K562 (cell line): ENCODE results near the gene RFC5. TPM values are rescaled to one million over a fixed set of nuclear protein-coding genes. Genes with fewer than 3 reads are reported as not detected.

Source experiments
- ATAC-seq: fragments of 200-7000 bp; cut with Tn5 transposase; 3 replicates; pipeline ENCODE4 v1.9.1; 2020; ENCODE audit warnings: moderate library complexity
- BruUV-seq: library from RNA; stranded (reverse); fragments of 400-500 nt; replicated peaks from 2 replicates; lab custom pipeline; 2021; lab: Mats Ljungman, UMichigan
- CTCF ChIA-PET: fragments of 300-600 bp; formaldehyde crosslinking; extraction: SDS; loops from one replicate; lab custom pipeline; 2021; ENCODE audit warnings: low intra/inter-chr PET ratio; lab: Yijun Ruan, JAX
- POLR2A ChIA-PET: fragments of 300-600, 350-650 bp; sonication (Branson Sonifier 250); formaldehyde crosslinking; extraction: SDS; loops from one replicate; lab custom pipeline; 2021; ENCODE audit warnings: antibody characterized with exemption, inconsistent platforms; lab: Yijun Ruan, JAX
- DNase-seq, 4 experiments: peaks; one replicate each; pipeline versions ENCODE4 v3.0.0 to v3.0.0-alpha.2; 2011 to 2018; ENCODE audit warnings: low spot score in 3 of 4, mixed read lengths in 3 of 4; ENCODE audit errors: extremely low read depth in 1 of 4
- FAIRE-seq: peaks from 2 replicates; lab custom pipeline; 2011; peaks lifted over from hg19 to GRCh38; lab: Jason Lieb, UNC
- H2AFZ ChIP-seq: 2 replicates; pipeline ENCODE4 v1.6.0; 2011; ENCODE audit warnings: low read depth, low read length, control low read depth, inconsistent platforms
- H3K27ac ChIP-seq: fragments of 200-600 bp; 3 replicates; pipeline ENCODE4 v1.8.0; 2011; ENCODE audit warnings: low read depth, mild to moderate bottlenecking, control low read depth, inconsistent platforms, low read length, moderate library complexity, mixed read lengths; ENCODE audit errors: extremely low read depth
- H3K27me3 ChIP-seq, 2 experiments: fragments of 300-600 bp in 1 of 2; 2 replicates in 1 of 2; 3 replicates in 1 of 2; pipeline versions ENCODE4 v1.6.0 to v1.8.0; 2011; ENCODE audit warnings: inconsistent platforms in 2 of 2, low read length in 2 of 2, mild to moderate bottlenecking in 1 of 2, mixed read lengths in 1 of 2, moderate library complexity in 1 of 2; ENCODE audit not compliant: control insufficient read depth in 2 of 2, insufficient read depth in 2 of 2
- H3K36me3 ChIP-seq: fragments of 300-600 bp; 3 replicates; pipeline ENCODE4 v1.8.0; 2011; ENCODE audit warnings: mild to moderate bottlenecking, low read length, inconsistent platforms; ENCODE audit not compliant: control insufficient read depth, insufficient read depth
- H3K4me1 ChIP-seq, 2 experiments: fragments of 200-600 bp in 1 of 2; replicated peaks in 1 of 2; 2 replicates in 1 of 2; 3 replicates in 1 of 2; pipeline versions ENCODE4 v1.5.1 to v1.8.0; 2011; ENCODE audit warnings: inconsistent platforms in 2 of 2, low read length in 2 of 2, mild to moderate bottlenecking in 1 of 2, mixed read lengths in 1 of 2, moderate library complexity in 1 of 2; ENCODE audit not compliant: control insufficient read depth in 2 of 2, insufficient read depth in 2 of 2
- H3K4me2 ChIP-seq: 2 replicates; pipeline ENCODE4 v1.6.1; 2011; ENCODE audit warnings: low read length, control low read depth, inconsistent platforms, mixed read lengths; ENCODE audit not compliant: insufficient read depth
- H3K4me3 ChIP-seq: fragments of 200-600 bp; sonication (generic), shearing (Covaris generic); 2 replicates; pipeline ENCODE4 v1.5.1; 2016; ENCODE audit warnings: control low read depth, inconsistent platforms
- H3K79me2 ChIP-seq: fragments of 200-600 bp; 3 replicates; pipeline ENCODE4 v1.8.0; 2011; ENCODE audit warnings: low read length, inconsistent platforms; ENCODE audit not compliant: control insufficient read depth, insufficient read depth
- H3K9ac ChIP-seq, 2 experiments: 2 replicates each; pipeline versions ENCODE4 v1.6.0 to v1.6.1; 2011; ENCODE audit warnings: low read depth in 2 of 2, low read length in 2 of 2, control low read depth in 1 of 2, inconsistent platforms in 1 of 2, mild to moderate bottlenecking in 1 of 2, mixed read lengths in 1 of 2; ENCODE audit not compliant: insufficient read depth in 1 of 2
- H3K9me1 ChIP-seq: one replicate; pipeline ENCODE4 v1.6.0; 2011; ENCODE audit warnings: inconsistent platforms, mild to moderate bottlenecking, low read length, moderate library complexity; ENCODE audit not compliant: control insufficient read depth, insufficient read depth
- H3K9me3 ChIP-seq: replicated peaks from 2 replicates; pipeline ENCODE4 v1.5.1; 2011; ENCODE audit warnings: low read depth, low read length, inconsistent platforms; ENCODE audit not compliant: control insufficient read depth, insufficient read depth
- H4K20me1 ChIP-seq: replicated peaks from 2 replicates; pipeline ENCODE4 v1.6.1; 2011; ENCODE audit warnings: low read length, inconsistent platforms, mixed read lengths; ENCODE audit not compliant: control insufficient read depth, insufficient read depth
- ADNP ChIP-seq: fragments of 200-800 bp; sonication (Bioruptor generic); IDR thresholded peaks from 2 replicates; pipeline ENCODE4 v1.6.1; 2016; ENCODE audit warnings: missing genetic modification characterization, missing compliant biosample characterization
- ARNT ChIP-seq, 2 experiments: fragments of 450-650 bp; IDR thresholded peaks; 2 replicates each; pipeline ENCODE4 v1.6.1; 2016; ENCODE audit warnings: mild to moderate bottlenecking in 1 of 2
- ATF1 ChIP-seq, 2 experiments: fragments of 450-650 bp in 1 of 2; IDR thresholded peaks; 2 replicates each; pipeline ENCODE4 v1.6.1; 2016; ENCODE audit warnings: missing compliant biosample characterization in 1 of 2, missing genetic modification characterization in 1 of 2
- DPF2 ChIP-seq: fragments of 450-650 bp; IDR thresholded peaks from 2 replicates; pipeline ENCODE4 v1.6.1; 2016
- ELF4 ChIP-seq: fragments of 450-650 bp; formaldehyde crosslinking; IDR thresholded peaks from 2 replicates; pipeline ENCODE4 v1.4.0; 2022; ENCODE audit warnings: missing genetic modification characterization
- HCFC1 ChIP-seq: IDR thresholded peaks from 2 replicates; pipeline ENCODE4 v1.6.1; 2012; ENCODE audit warnings: low read depth, low read length, improper control_type of control experiment
- HDGF ChIP-seq: fragments of 450-650 bp; IDR thresholded peaks from 2 replicates; pipeline ENCODE4 v1.6.1; 2016
- HLTF ChIP-seq: fragments of 450-650 bp; IDR thresholded peaks from 2 replicates; pipeline ENCODE4 v1.6.1; 2016
- KLF6 ChIP-seq: fragments of 250-450 bp; sonication (Bioruptor Pico); IDR thresholded peaks from 2 replicates; pipeline ENCODE4 v1.4.0; 2020; ENCODE audit warnings: mild to moderate bottlenecking, moderate library complexity, borderline replicate concordance
- NR1H2 ChIP-seq: sonication (generic); formaldehyde crosslinking; IDR thresholded peaks from 2 replicates; pipeline ENCODE4 v1.4.0; 2020; ENCODE audit warnings: mild to moderate bottlenecking, missing genetic modification reagents
- POLR2G ChIP-seq: fragments of 200-400 bp; formaldehyde crosslinking; IDR thresholded peaks from 2 replicates; pipeline ENCODE4 v1.6.1; 2017; ENCODE audit warnings: low read depth, mild to moderate bottlenecking, antibody characterized with exemption, low read length, moderate library complexity
- SLC30A9 ChIP-seq: fragments of 250-450 bp; sonication (Bioruptor Pico); IDR thresholded peaks from 2 replicates; pipeline ENCODE4 v1.8.0; 2022; ENCODE audit warnings: mild to moderate bottlenecking, moderate library complexity
- SMC3 ChIP-seq: conservative IDR thresholded peaks from 2 replicates; pipeline ENCODE4 v1.6.1; 2011; ENCODE audit warnings: low read depth, low read length, improper control_type of control experiment; ENCODE audit not compliant: insufficient read depth
- U2AF2 ChIP-seq: fragments of 200-400 bp; formaldehyde crosslinking; optimal IDR thresholded peaks from 2 replicates; pipeline ENCODE3; 2017; ENCODE audit warnings: low read depth, mild to moderate bottlenecking, low read length
- ZNF263 ChIP-seq: sonication (generic); formaldehyde crosslinking; IDR thresholded peaks from 2 replicates; pipeline ENCODE4 v1.8.0; 2022; ENCODE audit warnings: mild to moderate bottlenecking, missing genetic modification reagents, borderline replicate concordance
- ZNF41 ChIP-seq: fragments of 250-450 bp; sonication (Bioruptor Pico); conservative IDR thresholded peaks from 2 replicates; pipeline ENCODE4 v1.4.0; 2020; ENCODE audit warnings: mild to moderate bottlenecking
- ZNF77 ChIP-seq: fragments of 250-450 bp; sonication (Bioruptor Pico); IDR thresholded peaks from 2 replicates; pipeline ENCODE4 v1.5.0; 2020
- WGBS: fragments of 100-300 bp; shearing (Covaris generic); methylation state at CpG from one replicate; pipeline ENCODE4 v1.1.6; 2016; ENCODE audit warnings: low coverage, mixed read lengths; ENCODE audit not compliant: insufficient coverage; ENCODE audit errors: missing lambda C conversion rate; 5-methylcytosine and 5-hydroxymethylcytosine counted together
- in situ Hi-C: fragments of 300-500 bp; cut with MboI; formaldehyde crosslinking; loops from 4 replicates; pipeline ENCODE4 v1.15.0; 2018; ENCODE audit warnings: inconsistent platforms, mixed read lengths
- intact Hi-C: fragments of 100-400 bp; cut with micrococcal nuclease; formaldehyde crosslinking; loops from 2 replicates; pipeline ENCODE4 v1.14.2; 2022
- polyA plus RNA-seq, 8 experiments: library from polyadenylated mRNA; depleted of rRNA in 4 of 8; stranded (reverse) in 5 of 8; unstranded in 3 of 8; fragments of >200 nt; fragmentation: Nextera tagmentation in 2 of 8; fragmentation: Illumina TruSeq in 1 of 8; extraction: Ambion mirVana in 2 of 8; extraction: Trizol in 1 of 8; gene quantifications; 2 replicates each; pipeline versions ENCODE4 v1.2.1 to v1.2.3, GENCODE V29; 2011 to 2014; ENCODE audit warnings: inconsistent platforms in 1 of 8, missing spikeins in 1 of 8
- total RNA-seq, 7 experiments: library from RNA; depleted of rRNA in 6 of 7; stranded (reverse); fragments of >200 nt in 6 of 7; fragmentation: Illumina TruSeq in 2 of 7; extraction: Trizol in 2 of 7; gene quantifications; 2 replicates each; pipeline versions ENCODE4 v1.2.1 to v1.2.3, GENCODE V29; 2011 to 2021; ENCODE audit warnings: low replicate concordance in 1 of 7
- TF ChIP-seq, protein P1 (sequence below): fragments of 450-650 bp; IDR thresholded peaks from 2 replicates; pipeline ENCODE4 v1.6.1; 2016; ENCODE audit warnings: low read depth, mild to moderate bottlenecking, moderate library complexity

The RFC5 gene
- total and polyA plus RNA-seq, 9 of the 15 experiments (the other 6 are each of a cell fraction or from before 2014, with no cell fraction given) = 61.8 to 189 (median 92.9) TPM

GRCh38 chr12:118044075-118044474 lies 27.6 kb downstream of the RFC5 start:
- 92% methylated on average over 2 of the region's 2 CpGs for WGBS
- DNase-seq (no peak), ATAC-seq (no peak), FAIRE-seq (no peak)
- TF ChIP-seq U2AF2 (no peak), SLC30A9 (CRISPR knock-in tag) (no peak), ZNF41 (no peak), SMC3 (no peak), ELF4 (CRISPR knock-in tag) (no peak)
- H3K9me3 ChIP-seq = no peaks in the 10 kb centered on the region
- no TSS peak for BruUV-seq
- no peak overlapping the region for H3K4me2 ChIP-seq
- no peaks in the 10 kb centered on the region for H3K4me1 ChIP-seq
- no peak overlapping the region for H3K9ac ChIP-seq
- peaks cover 3% of the 10 kb centered on the region for H3K9me1 ChIP-seq
- no peak overlapping the region for H2AFZ ChIP-seq
- H3K4me3 ChIP-seq = no peak overlapping the region
- no peaks in the 10 kb centered on the region for H3K27me3 ChIP-seq
- ChIA-PET POLR2A (interaction anchor here (1.2 to 1.4 kb wide), 2 partner anchors 9 to 12 kb away, joined by 4 to 7 read pairs; no protein-coding TSS in a partner anchor), CTCF (interaction anchor here (0.6 kb wide), 1 partner anchor 17 kb away, joined by 4 read pairs; the partner anchor contains the start of gene WSB2)
- intact Hi-C loops (no loop called here), in situ Hi-C loops (no loop called here)
- H4K20me1 ChIP-seq = no peaks in the 10 kb centered on the region
- peaks cover 67% of the 10 kb centered on the region; the same call in 2 of the 3 replicates for H3K36me3 ChIP-seq
- no peaks in the 10 kb centered on the region for H3K79me2 ChIP-seq
- H3K27ac ChIP-seq = no peak overlapping the region

DNA sequence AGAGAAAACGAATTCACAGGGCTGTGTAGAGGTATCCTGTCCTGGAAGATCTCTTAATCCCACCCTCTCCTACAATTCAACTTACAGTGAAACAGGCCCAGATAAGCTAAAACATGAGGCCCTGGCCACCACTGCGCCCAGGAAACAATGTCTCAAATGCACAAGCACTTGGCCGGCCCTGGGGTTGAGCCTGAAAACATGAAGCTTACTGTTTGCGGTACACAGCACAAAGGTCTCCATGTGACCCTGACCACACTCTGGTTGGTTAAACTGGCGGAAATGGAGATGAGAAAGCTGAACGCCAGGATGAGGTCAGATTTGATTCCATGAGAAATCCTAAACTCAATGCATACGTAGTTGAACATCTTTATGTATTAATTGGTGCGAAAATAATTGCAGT lies 28.1 kb downstream of the RFC5 start:
- in situ Hi-C loops (no loop called here), intact Hi-C loops (no loop called here)
- no peak for FAIRE-seq
- TF ChIP-seq KLF6 (CRISPR knock-in tag) (no peak), ZNF263 (CRISPR knock-in tag) (no peak), ADNP (tag) (no peak), ATF1 (CRISPR knock-in tag; IDR thresholded peaks at IDR 0.05) (no peak), ATF1 (tag; IDR thresholded peaks at IDR 0.05) (no peak), HDGF (no peak), HCFC1 (no peak), HLTF (no peak), POLR2G (no peak), ZNF77 (CRISPR knock-in tag) (no peak), NR1H2 (no peak), ARNT (IDR thresholded peaks at IDR 0.05) (no peak), DPF2 (no peak)
- TF ChIP-seq, protein P1, sequence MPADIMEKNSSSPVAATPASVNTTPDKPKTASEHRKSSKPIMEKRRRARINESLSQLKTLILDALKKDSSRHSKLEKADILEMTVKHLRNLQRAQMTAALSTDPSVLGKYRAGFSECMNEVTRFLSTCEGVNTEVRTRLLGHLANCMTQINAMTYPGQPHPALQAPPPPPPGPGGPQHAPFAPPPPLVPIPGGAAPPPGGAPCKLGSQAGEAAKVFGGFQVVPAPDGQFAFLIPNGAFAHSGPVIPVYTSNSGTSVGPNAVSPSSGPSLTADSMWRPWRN = no peak

More for the DNA sequence above, 28.1 kb downstream of the RFC5 start:
- WGBS = 91% methylated on average over 8 of the region's 8 CpGs
- Histone ChIP-seq H3K4me2 (no peak overlapping the region), H3K9ac (no peak overlapping the region), H3K4me3 (no peak overlapping the region), H4K20me1 (no peaks in the 10 kb centered on the region), H3K27ac (no peak overlapping the region), H3K36me3 (peaks cover 67% of the 10 kb centered on the region; the same call in 2 of the 3 replicates), H3K9me3 (no peaks in the 10 kb centered on the region), H3K9me1 (peaks cover 3% of the 10 kb centered on the region), H3K27me3 (no peaks in the 10 kb centered on the region), H3K79me2 (no peaks in the 10 kb centered on the region), H3K4me1 (no peaks in the 10 kb centered on the region), H2AFZ (no peak overlapping the region)
- DNase-seq (no peak), ATAC-seq (no peak)
- CTCF ChIA-PET = interaction anchor here (0.6 kb wide), 1 partner anchor 16 kb away, joined by 4 read pairs; the partner anchor contains the start of gene WSB2
- POLR2A ChIA-PET = interaction anchor here (1.4 kb wide), 1 partner anchor 10 kb away, joined by 7 read pairs; no protein-coding TSS in a partner anchor
- BruUV-seq = no TSS peak
